GM23248 (cell line): ENCODE data around the gene ULK3. TPM values are rescaled to one million over a fixed set of nuclear protein-coding genes. Genes with fewer than 3 reads are reported as not detected.

ENCODE experiments used
- DNase-seq: peaks from one replicate; pipeline ENCODE4 v3.0.0-alpha.2; 2015
- H2AFZ ChIP-seq: fragments of 200-600 bp; sonication (generic); 2 replicates; pipeline ENCODE4 v1.6.1; 2016; ENCODE audit warnings: antibody characterized with exemption
- H3F3A ChIP-seq: fragments of 200-600 bp; sonication (generic); 2 replicates; pipeline ENCODE4 v1.6.1; 2016; ENCODE audit warnings: mild to moderate bottlenecking, antibody characterized with exemption, mixed run types; ENCODE audit not compliant: insufficient read depth
- H3K27ac ChIP-seq: fragments of 200-600 bp; sonication (generic); 2 replicates; pipeline ENCODE4 v1.5.1; 2016; ENCODE audit warnings: mild to moderate bottlenecking
- H3K27me3 ChIP-seq: fragments of 200-600 bp; sonication (generic); replicated peaks from 2 replicates; pipeline ENCODE4 v1.6.1; 2016; ENCODE audit warnings: mild to moderate bottlenecking; ENCODE audit not compliant: insufficient read depth
- H3K36me3 ChIP-seq: fragments of 200-600 bp; sonication (generic); 2 replicates; pipeline ENCODE4 v1.6.1; 2016; ENCODE audit warnings: low read depth, mild to moderate bottlenecking
- H3K4me1 ChIP-seq: fragments of 200-600 bp; sonication (generic); 2 replicates; pipeline ENCODE4 v1.6.1; 2016; ENCODE audit warnings: mild to moderate bottlenecking; ENCODE audit not compliant: insufficient read depth
- H3K4me2 ChIP-seq: fragments of 200-600 bp; sonication (generic); one replicate; pipeline ENCODE4 v1.6.1; 2016; ENCODE audit warnings: mild to moderate bottlenecking; ENCODE audit not compliant: unreplicated experiment
- H3K4me3 ChIP-seq: fragments of 200-600 bp; sonication (generic); 2 replicates; pipeline ENCODE4 v1.5.1; 2016; ENCODE audit warnings: mild to moderate bottlenecking
- H3K79me2 ChIP-seq: fragments of 200-600 bp; sonication (generic); 2 replicates; pipeline ENCODE4 v1.6.1; 2016; ENCODE audit warnings: mild to moderate bottlenecking; ENCODE audit not compliant: insufficient read depth
- H3K9ac ChIP-seq: fragments of 200-600 bp; sonication (generic); 2 replicates; pipeline ENCODE4 v1.6.1; 2016; ENCODE audit warnings: mild to moderate bottlenecking
- H3K9me2 ChIP-seq: fragments of 200-600 bp; sonication (generic); 2 replicates; pipeline ENCODE4 v1.6.1; 2016; ENCODE audit warnings: mixed run types, mild to moderate bottlenecking, moderate library complexity; ENCODE audit not compliant: insufficient read depth
- H3K9me3 ChIP-seq: fragments of 200-600 bp; sonication (generic); one replicate; pipeline ENCODE4 v1.6.1; 2017; ENCODE audit warnings: low read depth
- H4K20me1 ChIP-seq: fragments of 200-600 bp; sonication (generic); 2 replicates; pipeline ENCODE4 v1.6.0; 2016; ENCODE audit not compliant: insufficient read depth
- EZH2 ChIP-seq: fragments of 200-600 bp; sonication (generic); IDR thresholded peaks from 2 replicates; pipeline ENCODE4 v1.6.1; 2018; ENCODE audit warnings: antibody characterized with exemption, mild to moderate bottlenecking; ENCODE audit not compliant: insufficient read depth, poor library complexity, severe bottlenecking
- EZH2phosphoT487 ChIP-seq: fragments of 200-600 bp; sonication (generic); IDR thresholded peaks from 2 replicates; pipeline ENCODE4 v1.6.1; 2018; ENCODE audit warnings: antibody characterized with exemption, moderate library complexity, mild to moderate bottlenecking, low read depth; ENCODE audit not compliant: insufficient read depth
- WGBS, 2 experiments: methylation state at CpG; one replicate each; pipeline ENCODE4 v1.1.6; 2015 to 2017; ENCODE audit warnings: low lambda C conversion rate in 2 of 2, low coverage in 1 of 2; ENCODE audit errors: missing lambda C conversion rate in 2 of 2; 5-methylcytosine and 5-hydroxymethylcytosine counted together
- in situ Hi-C: fragments of 300-500 bp; cut with MboI; formaldehyde crosslinking; loops from 2 replicates; pipeline ENCODE4 v1.15.0; 2020
- polyA plus RNA-seq: library from polyadenylated mRNA; unstranded; fragments of >200 nt; fragmentation: Nextera tagmentation; extraction: Ambion mirVana; gene quantifications from 2 replicates; pipeline ENCODE4 v1.2.1, GENCODE V29; 2016
- total RNA-seq: library from RNA; depleted of rRNA; stranded (reverse); fragments of >200 nt; shearing (Covaris generic); gene quantifications from 2 replicates; pipeline ENCODE4 v1.2.3, GENCODE V29; 2014

ULK3 gene
- total and polyA plus RNA-seq, 2 experiments from 2014 or later: 14.6 to 30.3 TPM

GRCh38 chr15:74794970-74795349 lies 48.0 kb downstream of the ULK3 start:
- Histone ChIP-seq H3K4me1 (peaks cover 13% of the 10 kb centered on the region), H3K9me3 (no peaks in the 10 kb centered on the region), H3K27me3 (no peaks in the 10 kb centered on the region), H3K27ac (no peak overlapping the region), H3K9ac (no peak overlapping the region), H3K36me3 (no peaks in the 10 kb centered on the region), H3K79me2 (peaks cover 80% of the 10 kb centered on the region), H2AFZ (no peak overlapping the region), H3K4me3 (no peak overlapping the region), H4K20me1 (no peaks in the 10 kb centered on the region), H3K9me2 (no peaks in the 10 kb centered on the region), H3K4me2 (no peak overlapping the region), H3F3A (peaks cover 6% of the 10 kb centered on the region; the same call in 1 of the 2 replicates)
- WGBS, 2 experiments: 90 to 96% methylated on average over 9 of the region's 9 CpGs
- in situ Hi-C loops: no loop called here
- DNase-seq: no peak
- no peak for TF ChIP-seq EZH2
- no peak for TF ChIP-seq EZH2phosphoT487

GRCh38 chr15:74794248-74794969 lies 48.5 kb downstream of the ULK3 start:
- Histone ChIP-seq H3K4me2 (no peak overlapping the region), H3K4me3 (no peak overlapping the region), H2AFZ (no peak overlapping the region), H3K27me3 (no peaks in the 10 kb centered on the region), H4K20me1 (no peaks in the 10 kb centered on the region), H3K9me2 (no peaks in the 10 kb centered on the region), H3K36me3 (no peaks in the 10 kb centered on the region), H3K9ac (no peak overlapping the region), H3K4me1 (peaks cover 14% of the 10 kb centered on the region), H3K79me2 (peaks cover 85% of the 10 kb centered on the region), H3K27ac (no peak overlapping the region), H3K9me3 (no peaks in the 10 kb centered on the region), H3F3A (peaks cover 6% of the 10 kb centered on the region; the same call in 1 of the 2 replicates)
- in situ Hi-C loops: no loop called here
- no peak for DNase-seq
- WGBS, 2 experiments: 96 to 97% methylated on average over 6 to 9 of the region's 9 CpGs
- TF ChIP-seq EZH2phosphoT487: no peak
- TF ChIP-seq EZH2: no peak

GRCh38 chr15:74793135-74794028 lies 49.6 kb downstream of the ULK3 start:
- 76 to 87% methylated on average over 9 to 12 of the region's 12 CpGs for WGBS, 2 experiments
- H3K9me2 ChIP-seq: no peaks in the 10 kb centered on the region

GRCh38 chr15:74792227-74793016 lies 50.5 kb downstream of the ULK3 start:
- Histone ChIP-seq H3K79me2 (peaks cover 97% of the 10 kb centered on the region), H3K4me1 (peaks cover 17% of the 10 kb centered on the region), H3K27ac (no peak overlapping the region), H3K4me2 (no peak overlapping the region), H3K36me3 (no peaks in the 10 kb centered on the region), H3K9me2 (no peaks in the 10 kb centered on the region), H3K4me3 (no peak overlapping the region), H3K27me3 (no peaks in the 10 kb centered on the region), H2AFZ (no peak overlapping the region), H3F3A (peaks cover 6% of the 10 kb centered on the region; the same call in 1 of the 2 replicates), H3K9me3 (no peaks in the 10 kb centered on the region), H4K20me1 (no peaks in the 10 kb centered on the region; the same call in 1 of the 2 replicates), H3K9ac (no peak overlapping the region)
- WGBS, 2 experiments: 83 to 85% methylated on average over 11 to 12 of the region's 12 CpGs
- DNase-seq: no peak
- TF ChIP-seq EZH2: no peak
- in situ Hi-C loops: no loop called here

More at GRCh38 chr15:74793135-74794028, 49.6 kb downstream of the ULK3 start:
- no peak overlapping the region for H3K9ac ChIP-seq
- H3K79me2 ChIP-seq: peaks cover 96% of the 10 kb centered on the region
- H3K27me3 ChIP-seq: no peaks in the 10 kb centered on the region
- no peaks in the 10 kb centered on the region for H3K9me3 ChIP-seq
- peaks cover 6% of the 10 kb centered on the region; the same call in 1 of the 2 replicates for H3F3A ChIP-seq
- H4K20me1 ChIP-seq: no peaks in the 10 kb centered on the region
- TF ChIP-seq EZH2phosphoT487 (no peak), EZH2 (no peak)
- in situ Hi-C loops: no loop called here
- H2AFZ ChIP-seq: no peak overlapping the region
- no peak for DNase-seq
- H3K4me2 ChIP-seq: no peak overlapping the region
- peaks cover 14% of the 10 kb centered on the region for H3K4me1 ChIP-seq
- H3K27ac ChIP-seq: no peak overlapping the region
- H3K4me3 ChIP-seq: no peak overlapping the region
- no peaks in the 10 kb centered on the region for H3K36me3 ChIP-seq
